ENCODE data around the gene RND1. TPM values are rescaled to one million over a fixed set of nuclear protein-coding genes. Genes with fewer than 3 reads are reported as not detected.

RND1 gene
- total RNA-seq, 2 donors from 2014 or later, result 2.5 to 3.4 TPM

- Histone ChIP-seq H3K9ac (ENCODE audit: low read depth in 2 of 2, low read length in 2 of 2) (no peak overlapping the region), H3K4me3 (no peak overlapping the region), H3K4me1 (no peaks in the 10 kb centered on the region), H3K36me3 (peaks cover 24% of the 10 kb centered on the region), H3K27me3 (no peaks in the 10 kb centered on the region), H3K9me3 (no peaks in the 10 kb centered on the region), H3K27ac (no peak overlapping the region)
- intact Hi-C loops (cut with DNase I), result no loop called here
- TF ChIP-seq CTCF (IDR thresholded peaks at IDR 0.05), result no peak
- no peak for DNase-seq
These were observed 34.4 kb downstream of the RND1 start for GRCh38 chr12:48831257-48831656.

GRCh38 chr12:48828841-48829575 is 36.7 kb downstream of the RND1 start:
- Histone ChIP-seq H3K27ac (no peak overlapping the region), H3K9ac (ENCODE audit: low read depth in 2 of 2, low read length in 2 of 2) (no peak overlapping the region), H3K9me3 (no peaks in the 10 kb centered on the region), H3K27me3 (no peaks in the 10 kb centered on the region), H3K36me3 (peaks cover 24% of the 10 kb centered on the region), H3K4me3 (no peak overlapping the region), H3K4me1 (no peaks in the 10 kb centered on the region)
- intact Hi-C loops (cut with DNase I), result no loop called here
- TF ChIP-seq CTCF (IDR thresholded peaks at IDR 0.05), result no peak
- no peak for DNase-seq

DNA sequence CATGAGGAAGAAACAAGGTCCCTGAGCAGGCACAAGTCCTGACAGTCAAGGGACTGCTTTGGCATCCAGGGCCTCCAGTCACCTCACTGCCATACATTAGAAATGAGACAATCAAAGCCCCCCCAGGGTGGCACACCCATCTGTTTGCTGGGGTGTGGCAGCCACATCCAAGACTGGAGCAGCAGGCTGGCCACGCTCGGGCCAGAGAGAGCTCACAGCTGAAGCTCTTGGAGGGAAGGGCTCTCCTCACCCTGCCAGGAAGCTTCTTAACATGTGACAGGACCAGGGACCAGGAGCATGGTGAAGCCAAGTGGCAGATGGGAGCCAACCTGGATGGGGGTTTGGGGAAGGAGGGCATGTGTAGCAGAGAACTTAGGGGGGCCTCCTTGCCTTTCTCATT is 37.4 kb downstream of the RND1 start:
- Histone ChIP-seq H3K9ac (ENCODE audit: low read depth in 2 of 2, low read length in 2 of 2) (no peak overlapping the region), H3K4me1 (no peaks in the 10 kb centered on the region), H3K36me3 (peaks cover 24% of the 10 kb centered on the region), H3K9me3 (no peaks in the 10 kb centered on the region), H3K4me3 (no peak overlapping the region), H3K27ac (no peak overlapping the region), H3K27me3 (no peaks in the 10 kb centered on the region)
- no peak for TF ChIP-seq CTCF (IDR thresholded peaks at IDR 0.05)
- DNase-seq, result no peak
- intact Hi-C loops (cut with DNase I), result no loop called here

- H3K27ac ChIP-seq, result no peak overlapping the region
- no peaks in the 10 kb centered on the region for H3K9me3 ChIP-seq
- no peak overlapping the region for H3K9ac ChIP-seq (ENCODE audit: low read depth in 2 of 2, low read length in 2 of 2)
- no peak overlapping the region for H3K4me3 ChIP-seq
- H3K27me3 ChIP-seq, result no peaks in the 10 kb centered on the region
- intact Hi-C loops (cut with DNase I), result no loop called here
- no peaks in the 10 kb centered on the region for H3K4me1 ChIP-seq
- TF ChIP-seq CTCF (IDR thresholded peaks at IDR 0.05), result no peak
- H3K36me3 ChIP-seq, result peaks cover 17% of the 10 kb centered on the region
- no peak for DNase-seq
These were observed 38.1 kb downstream of the RND1 start for GRCh38 chr12:48827513-48828096.

DNA sequence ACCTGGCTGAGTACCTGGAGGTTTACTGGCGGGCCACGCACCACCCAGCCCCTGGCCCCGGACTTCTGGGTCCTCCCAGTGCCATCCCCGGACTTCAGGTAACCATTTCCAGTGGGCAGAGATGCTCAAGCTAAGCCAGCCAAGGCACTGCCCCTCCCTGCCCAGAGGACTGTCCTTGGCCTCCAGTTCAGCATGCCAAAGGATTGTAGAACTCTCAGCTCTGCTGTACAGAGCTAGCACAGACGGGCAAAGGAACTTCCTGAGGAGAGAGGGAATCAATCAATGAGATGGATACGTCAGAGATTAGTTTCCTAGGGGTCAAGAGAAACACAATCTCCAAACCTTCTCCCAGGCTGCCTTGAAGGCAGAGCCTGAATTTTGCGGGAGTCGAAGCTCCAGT is 38.6 kb downstream of the RND1 start:
- Histone ChIP-seq H3K4me3 (no peak overlapping the region), H3K27ac (no peak overlapping the region), H3K27me3 (no peaks in the 10 kb centered on the region), H3K4me1 (no peaks in the 10 kb centered on the region), H3K9me3 (no peaks in the 10 kb centered on the region), H3K9ac (ENCODE audit: low read depth in 2 of 2, low read length in 2 of 2) (no peak overlapping the region), H3K36me3 (peaks cover 17% of the 10 kb centered on the region)
- no peak for DNase-seq
- TF ChIP-seq CTCF (IDR thresholded peaks at IDR 0.05), result no peak
- intact Hi-C loops (cut with DNase I), result no loop called here
